Loucy (cell line): ENCODE data around the gene LHCGR.

Experiments used
- CTCF ChIP-seq: fragments of 200-600 bp; sonication (generic); conservative IDR thresholded peaks from 2 replicates; pipeline ENCODE4 v1.5.1; 2014; ENCODE audit warnings: mild to moderate bottlenecking, antibody characterized with exemption, low read length
- EZH2phosphoT487 ChIP-seq: fragments of 200-600 bp; IDR thresholded peaks from 2 replicates; pipeline ENCODE4 v1.6.1; 2018; ENCODE audit warnings: antibody characterized with exemption, mild to moderate bottlenecking, moderate library complexity, borderline replicate concordance

DNA sequence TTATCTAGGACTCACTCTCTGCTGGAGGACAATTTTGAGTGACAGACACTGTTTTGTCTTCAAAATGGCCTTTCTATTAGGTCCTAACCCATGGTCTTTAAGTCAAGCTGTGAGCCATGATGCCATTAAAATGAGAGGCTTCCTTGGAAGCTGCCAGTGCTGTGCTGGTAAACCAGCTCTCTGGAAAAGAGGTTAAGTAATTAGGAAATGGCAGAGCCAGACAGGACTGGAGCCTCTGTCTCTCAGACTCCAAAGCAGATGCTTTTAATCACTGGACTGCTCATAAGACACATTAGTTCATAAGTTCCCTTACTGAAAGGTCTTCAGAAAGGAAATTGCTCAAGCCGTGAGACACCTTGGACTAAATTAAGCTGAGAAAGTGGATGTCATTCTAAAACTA lies 25.8 kb upstream of the LHCGR start:
- TF ChIP-seq CTCF = no peak
- no peak for TF ChIP-seq EZH2phosphoT487
